Thyroid gland (tissue), 4 donors: ENCODE results near the gene ZC3H7B. TPM values are rescaled to one million over a fixed set of nuclear protein-coding genes. Genes with fewer than 3 reads are reported as not detected.

Source experiments
- DNase-seq, 2 donors: peaks; one replicate each; pipeline ENCODE4 v3.0.0-alpha.2; 2019
- H3K27ac ChIP-seq, 3 donors: fragments of 200-600 bp; sonication (generic); 1 replicate in 2 of 3; 2 replicates in 1 of 3; pipeline ENCODE4 v1.5.1; 2016 to 2019; ENCODE audit warnings: mild to moderate bottlenecking in 1 of 3, moderate library complexity in 1 of 3
- H3K27me3 ChIP-seq: fragments of 200-600 bp; sonication (generic); one replicate; pipeline ENCODE4 v1.5.1; 2019
- H3K36me3 ChIP-seq, 2 donors: fragments of 200-600 bp; sonication (generic); one replicate each; pipeline ENCODE4 v1.5.1; 2016 to 2019
- H3K4me1 ChIP-seq, 2 donors: fragments of 200-600 bp; sonication (generic); one replicate each; pipeline ENCODE4 v1.5.1; 2017 to 2019
- H3K4me3 ChIP-seq, 3 donors: fragments of 200-600 bp; sonication (generic); replicated peaks in 1 of 3; 1 replicate in 2 of 3; 2 replicates in 1 of 3; pipeline ENCODE4 v1.5.1; 2016; ENCODE audit warnings: mild to moderate bottlenecking in 1 of 3
- H3K9me3 ChIP-seq: fragments of 200-600 bp; sonication (generic); one replicate; pipeline ENCODE4 v1.5.1; 2017
- POLR2A ChIP-seq, 2 donors: fragments of 450-650 bp; IDR thresholded peaks; one replicate each; pipeline ENCODE4 v1.6.1; 2017; ENCODE audit warnings: antibody characterized with exemption in 2 of 2, mild to moderate bottlenecking in 2 of 2, moderate library complexity in 1 of 2
- WGBS, 2 donors: methylation state at CpG; one replicate each; pipeline ENCODE4 v1.1.5; 2017; 5-methylcytosine and 5-hydroxymethylcytosine counted together
- intact Hi-C: fragments of 100-400 bp; cut with DNase I; formaldehyde crosslinking; loops from one replicate; pipeline ENCODE4 v1.15.1; 2023
- total RNA-seq, 4 donors: library from RNA; depleted of rRNA; stranded (reverse); fragments of >200 nt; gene quantifications; one replicate each; pipeline ENCODE4 v1.2.3, GENCODE V29; 2016
- TF ChIP-seq, protein P1 (sequence below), 6 experiments: fragments of 200-600 bp in 3 of 6; fragments of 450-650 bp in 3 of 6; sonication (generic) in 3 of 6; IDR thresholded peaks; one replicate each; pipeline ENCODE4 v1.5.1; 2016 to 2019; ENCODE audit warnings: antibody characterized with exemption in 6 of 6, mild to moderate bottlenecking in 2 of 6, inconsistent platforms in 1 of 6, moderate library complexity in 1 of 6

The ZC3H7B gene
- total RNA-seq, 4 donors from 2014 or later: 77.7 to 100 (median 88.7) TPM

DNA sequence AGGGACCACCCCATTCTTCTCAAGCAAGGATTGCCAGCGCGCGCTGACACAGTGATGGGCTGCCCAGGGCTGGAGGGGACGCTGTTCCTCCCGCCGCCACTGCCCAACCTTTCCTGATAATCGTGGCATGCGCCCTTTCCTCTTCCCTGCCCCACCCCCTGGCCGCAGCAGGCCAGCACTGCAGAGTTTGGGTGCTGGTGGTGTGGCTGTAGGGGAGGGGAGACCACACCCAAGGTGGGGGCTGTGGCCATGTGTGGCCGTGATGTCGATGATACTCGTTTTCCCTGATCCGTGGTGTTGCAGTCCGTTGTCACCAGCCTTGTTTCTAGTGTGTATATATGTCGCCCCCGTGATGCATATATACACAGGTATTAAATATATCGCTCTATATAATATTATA lies 57.6 kb downstream of the ZC3H7B start:
- Histone ChIP-seq H3K36me3 (peaks cover 40 to 49% of the 10 kb centered on the region in 2 donors), H3K27ac (peak overlapping the region in 1 of 3 donors; percentile 65), H3K4me1 (peaks cover 5 to 11% of the 10 kb centered on the region in 2 donors), H3K27me3 (no peaks in the 10 kb centered on the region), H3K4me3 (no peak overlapping the region), H3K9me3 (no peaks in the 10 kb centered on the region)
- intact Hi-C loops: no loop called here
- TF ChIP-seq, protein P1, sequence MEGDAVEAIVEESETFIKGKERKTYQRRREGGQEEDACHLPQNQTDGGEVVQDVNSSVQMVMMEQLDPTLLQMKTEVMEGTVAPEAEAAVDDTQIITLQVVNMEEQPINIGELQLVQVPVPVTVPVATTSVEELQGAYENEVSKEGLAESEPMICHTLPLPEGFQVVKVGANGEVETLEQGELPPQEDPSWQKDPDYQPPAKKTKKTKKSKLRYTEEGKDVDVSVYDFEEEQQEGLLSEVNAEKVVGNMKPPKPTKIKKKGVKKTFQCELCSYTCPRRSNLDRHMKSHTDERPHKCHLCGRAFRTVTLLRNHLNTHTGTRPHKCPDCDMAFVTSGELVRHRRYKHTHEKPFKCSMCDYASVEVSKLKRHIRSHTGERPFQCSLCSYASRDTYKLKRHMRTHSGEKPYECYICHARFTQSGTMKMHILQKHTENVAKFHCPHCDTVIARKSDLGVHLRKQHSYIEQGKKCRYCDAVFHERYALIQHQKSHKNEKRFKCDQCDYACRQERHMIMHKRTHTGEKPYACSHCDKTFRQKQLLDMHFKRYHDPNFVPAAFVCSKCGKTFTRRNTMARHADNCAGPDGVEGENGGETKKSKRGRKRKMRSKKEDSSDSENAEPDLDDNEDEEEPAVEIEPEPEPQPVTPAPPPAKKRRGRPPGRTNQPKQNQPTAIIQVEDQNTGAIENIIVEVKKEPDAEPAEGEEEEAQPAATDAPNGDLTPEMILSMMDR (IDR thresholded peaks at IDR 0.05): no peak
- no peak for TF ChIP-seq POLR2A (IDR thresholded peaks at IDR 0.05)
- DNase-seq: no peak
- WGBS, 2 donors: 90 to 94% methylated on average over 17 of the region's 17 CpGs

- Histone ChIP-seq H3K27ac (peak overlapping the region; percentile 56 to 65 (median 60)), H3K4me3 (no peak overlapping the region), H3K4me1 (peaks cover 5 to 11% of the 10 kb centered on the region in 2 donors), H3K36me3 (peaks cover 39 to 45% of the 10 kb centered on the region in 2 donors), H3K27me3 (no peaks in the 10 kb centered on the region), H3K9me3 (no peaks in the 10 kb centered on the region)
- no peak for TF ChIP-seq POLR2A (IDR thresholded peaks at IDR 0.05)
- TF ChIP-seq, protein P1 (IDR thresholded peaks at IDR 0.05): no peak
- no peak for DNase-seq
- WGBS, 2 donors: 76 to 86% methylated on average over 4 of the region's 4 CpGs
- intact Hi-C loops: no loop called here
These were observed 58.1 kb downstream of the ZC3H7B start for GRCh38 chr22:41359376-41359775.

DNA sequence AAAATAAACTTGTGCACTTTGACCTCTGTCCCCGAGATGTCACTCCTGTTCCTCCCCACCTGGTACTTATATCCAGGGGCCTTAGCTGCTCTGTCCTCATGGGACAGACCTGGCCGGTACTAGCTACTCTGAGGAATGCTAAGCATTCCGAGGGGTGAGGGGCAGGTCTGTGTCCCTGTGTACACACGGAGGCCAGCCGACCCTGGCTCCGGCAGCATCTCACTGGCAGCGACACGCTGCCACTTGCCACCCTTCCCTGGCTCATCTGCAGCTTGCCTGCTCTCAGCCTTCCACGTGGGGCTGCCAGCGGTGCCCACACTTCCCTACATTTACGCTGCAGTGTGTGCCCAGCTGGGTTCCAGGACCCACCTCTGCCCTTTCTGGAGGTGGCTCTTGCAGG lies 58.8 kb downstream of the ZC3H7B start:
- peak; percentile 93 to 96 for DNase-seq
- H3K36me3 ChIP-seq: peaks cover 32 to 37% of the 10 kb centered on the region in 2 donors
- H3K27me3 ChIP-seq: no peaks in the 10 kb centered on the region
- H3K4me3 ChIP-seq: no peak overlapping the region
- H3K4me1 ChIP-seq: peaks cover 8 to 13% of the 10 kb centered on the region in 2 donors
- 23 to 53% methylated on average over 11 of the region's 11 CpGs for WGBS, 2 donors
- H3K27ac ChIP-seq: peak overlapping the region; percentile 56 to 65 (median 60)
- TF ChIP-seq, protein P1 (IDR thresholded peaks at IDR 0.05): no peak
- TF ChIP-seq POLR2A (IDR thresholded peaks at IDR 0.05): peak in 1 of 2 donors; percentile 14
- H3K9me3 ChIP-seq: no peaks in the 10 kb centered on the region
- intact Hi-C loops: no loop called here

DNA sequence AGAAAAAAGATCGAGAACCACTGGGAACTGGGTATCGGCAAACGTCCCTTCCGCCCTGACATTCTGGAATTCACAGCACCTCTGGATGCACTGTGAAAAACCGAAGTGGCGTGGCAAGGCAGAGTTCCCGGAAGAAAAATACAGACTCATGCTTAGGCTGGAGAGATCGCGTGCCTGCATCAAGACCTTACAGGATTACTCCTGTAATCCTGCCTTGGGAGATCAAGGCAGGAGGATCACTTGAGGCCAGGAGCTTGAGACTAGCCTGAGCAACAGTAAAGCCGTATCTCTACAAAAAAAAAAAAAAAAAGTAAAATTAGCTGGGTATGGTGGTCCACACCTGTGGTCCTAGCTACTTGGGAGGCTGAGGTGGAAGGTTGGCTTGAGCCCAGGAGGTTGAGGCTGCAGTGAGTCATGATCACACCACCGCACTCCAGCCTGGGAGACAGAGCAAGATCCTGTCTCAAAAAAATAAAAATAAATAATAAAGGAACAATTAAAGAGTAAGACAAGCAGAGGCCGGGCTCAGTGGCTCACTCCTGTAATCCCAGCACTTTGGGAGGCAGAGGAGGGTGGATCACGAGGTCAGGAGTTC lies 60.5 kb downstream of the ZC3H7B start:
- H3K4me1 ChIP-seq: peaks cover 19 to 24% of the 10 kb centered on the region in 2 donors
- intact Hi-C loops: no loop called here
- 97% methylated on average over 13 of the region's 13 CpGs for WGBS, 2 donors
- no peak for DNase-seq
- no peaks in the 10 kb centered on the region for H3K9me3 ChIP-seq
- no peak overlapping the region for H3K27ac ChIP-seq
- TF ChIP-seq, protein P1 (IDR thresholded peaks at IDR 0.05): no peak
- TF ChIP-seq POLR2A (IDR thresholded peaks at IDR 0.05): no peak
- no peak overlapping the region for H3K4me3 ChIP-seq
- H3K27me3 ChIP-seq: no peaks in the 10 kb centered on the region
- peaks cover 15 to 22% of the 10 kb centered on the region in 2 donors for H3K36me3 ChIP-seq

- TF ChIP-seq, protein P1 (IDR thresholded peaks at IDR 0.05): no peak
- no peak for TF ChIP-seq POLR2A (IDR thresholded peaks at IDR 0.05)
- H3K27me3 ChIP-seq: no peaks in the 10 kb centered on the region
- no peak overlapping the region for H3K4me3 ChIP-seq
- H3K4me1 ChIP-seq: peaks cover 24 to 32% of the 10 kb centered on the region in 2 donors
- no peak overlapping the region for H3K27ac ChIP-seq
- H3K9me3 ChIP-seq: no peaks in the 10 kb centered on the region
- intact Hi-C loops: no loop called here
- WGBS, 2 donors: 92% methylated on average over 5 of the region's 5 CpGs
- no peak for DNase-seq
- peaks cover 7 to 14% of the 10 kb centered on the region in 2 donors for H3K36me3 ChIP-seq
These were observed 61.3 kb downstream of the ZC3H7B start for GRCh38 chr22:41362615-41363014.
